ENCODE measurements around the gene TSPAN12.

DNA sequence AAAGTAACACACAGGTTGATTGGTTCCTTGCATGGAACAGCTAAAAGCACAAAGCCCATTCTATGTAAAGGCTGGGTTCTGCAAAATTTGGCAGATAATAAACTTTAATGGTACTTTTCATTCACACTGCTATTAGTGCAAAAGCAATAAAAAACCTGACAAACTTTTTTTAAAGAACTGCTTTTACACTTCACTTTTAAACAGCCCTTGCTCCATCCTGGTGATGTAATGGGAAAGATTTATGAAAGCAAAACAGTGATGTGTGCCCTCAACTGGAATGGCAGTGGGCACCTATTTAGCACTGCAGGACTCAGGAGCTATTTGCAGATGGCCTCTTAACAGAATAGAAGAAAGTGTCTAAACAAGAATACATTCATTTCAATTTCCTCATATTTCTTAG is 44.9 kb downstream of the TSPAN12 start:
- TF ChIP-seq, protein P1, sequence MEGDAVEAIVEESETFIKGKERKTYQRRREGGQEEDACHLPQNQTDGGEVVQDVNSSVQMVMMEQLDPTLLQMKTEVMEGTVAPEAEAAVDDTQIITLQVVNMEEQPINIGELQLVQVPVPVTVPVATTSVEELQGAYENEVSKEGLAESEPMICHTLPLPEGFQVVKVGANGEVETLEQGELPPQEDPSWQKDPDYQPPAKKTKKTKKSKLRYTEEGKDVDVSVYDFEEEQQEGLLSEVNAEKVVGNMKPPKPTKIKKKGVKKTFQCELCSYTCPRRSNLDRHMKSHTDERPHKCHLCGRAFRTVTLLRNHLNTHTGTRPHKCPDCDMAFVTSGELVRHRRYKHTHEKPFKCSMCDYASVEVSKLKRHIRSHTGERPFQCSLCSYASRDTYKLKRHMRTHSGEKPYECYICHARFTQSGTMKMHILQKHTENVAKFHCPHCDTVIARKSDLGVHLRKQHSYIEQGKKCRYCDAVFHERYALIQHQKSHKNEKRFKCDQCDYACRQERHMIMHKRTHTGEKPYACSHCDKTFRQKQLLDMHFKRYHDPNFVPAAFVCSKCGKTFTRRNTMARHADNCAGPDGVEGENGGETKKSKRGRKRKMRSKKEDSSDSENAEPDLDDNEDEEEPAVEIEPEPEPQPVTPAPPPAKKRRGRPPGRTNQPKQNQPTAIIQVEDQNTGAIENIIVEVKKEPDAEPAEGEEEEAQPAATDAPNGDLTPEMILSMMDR (IDR thresholded peaks at IDR 0.05), result no peak
- no peak for TF ChIP-seq POLR2AphosphoS5 (IDR thresholded peaks at IDR 0.05; ENCODE audit: low read depth, low read length)
